Activated naive CD4-positive, alpha-beta T cell treated with anti-CD3 and anti-CD28 coated beads, Interleukin-2, amount 10 ng/mL, durations not matched to agents 7 days and 5 days (primary cell): ENCODE results near the gene ZNF487.
A peak's percentile ranks its signal among the peaks of the same experiment; 100 is the strongest.
"Not testable (repeated sequence)": the region's sequence is repeated elsewhere in the genome, so short reads cannot be mapped to it uniquely, and the experiment has no call there.

Source experiments
- CTCF ChIA-PET: fragments of 350-600 bp; sonication (Branson Sonifier 250); formaldehyde crosslinking; loops from one replicate; lab custom pipeline; 2021; ENCODE audit warnings: antibody characterized with exemption; lab: Charles Lee
- DNase-seq: peaks from one replicate; pipeline ENCODE4 v3.0.0-alpha.2; 2020
- H3K27ac Mint-ChIP-seq: one replicate; pipeline ENCODE4 v1.8.0; 2021; ENCODE audit warnings: mild to moderate bottlenecking, moderate library complexity, mixed read lengths
- H3K27me3 Mint-ChIP-seq: one replicate; pipeline ENCODE4 v1.8.0; 2021; ENCODE audit warnings: mild to moderate bottlenecking, mixed read lengths
- H3K36me3 Mint-ChIP-seq: one replicate; pipeline ENCODE4 v1.8.0; 2021; ENCODE audit warnings: mixed read lengths
- H3K4me1 Mint-ChIP-seq: one replicate; pipeline ENCODE4 v1.8.0; 2021; ENCODE audit warnings: mixed read lengths
- H3K4me3 Mint-ChIP-seq: one replicate; pipeline ENCODE4 v1.8.0; 2021; ENCODE audit warnings: mild to moderate bottlenecking, moderate library complexity, mixed read lengths
- H3K9me3 Mint-ChIP-seq: one replicate; pipeline ENCODE4 v1.8.0; 2021; ENCODE audit warnings: mixed read lengths

Gene ZNF487

DNA sequence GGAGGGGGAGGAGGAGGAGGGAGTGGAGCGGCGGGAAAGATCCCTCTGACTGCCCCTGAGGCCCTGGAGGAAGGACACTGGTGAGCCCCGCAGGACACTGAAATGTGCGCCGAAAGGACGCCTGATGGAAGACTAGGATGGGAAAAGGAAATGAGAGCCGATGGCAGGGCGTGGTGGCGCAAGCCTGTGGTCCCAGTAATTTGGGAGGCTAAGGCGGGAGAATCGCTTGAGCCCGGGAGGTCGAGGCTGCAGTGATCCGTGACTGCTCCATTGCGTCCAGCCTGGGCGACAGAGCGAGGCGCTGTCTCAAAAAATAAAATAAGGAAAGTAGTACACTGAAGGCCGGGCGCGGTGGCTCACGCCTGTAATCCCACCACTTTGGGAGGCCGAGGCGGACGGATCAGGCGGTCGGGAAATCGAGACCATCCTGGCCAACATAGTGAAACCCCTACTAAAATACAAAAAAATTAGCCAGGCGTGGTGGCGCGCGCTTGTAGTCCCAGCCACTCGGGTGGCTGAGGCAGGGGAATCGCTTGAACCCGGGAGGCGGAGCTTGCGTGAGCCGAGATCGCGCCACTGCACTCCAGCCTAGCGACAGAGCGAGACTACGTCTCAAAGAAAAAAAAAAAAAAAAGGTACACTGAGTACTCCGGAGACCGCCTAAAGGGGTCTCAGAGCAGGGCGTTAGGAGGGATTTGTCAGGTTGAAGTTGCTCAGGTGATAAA, 27.4 kb upstream of the ZNF487 start:
- H3K9me3 Mint-ChIP-seq = no peaks in the 10 kb centered on the region
- H3K27ac Mint-ChIP-seq = peak overlapping the region; percentile 98
- CTCF ChIA-PET = interaction anchor here (0.7 kb wide), 1 partner anchor 117 kb away, joined by 3 read pairs; no protein-coding TSS in a partner anchor
- H3K4me3 Mint-ChIP-seq = peak overlapping the region; percentile 99
- no peaks in the 10 kb centered on the region for H3K27me3 Mint-ChIP-seq
- peaks cover 34% of the 10 kb centered on the region for H3K36me3 Mint-ChIP-seq
- peak; percentile 86 for DNase-seq
- H3K4me1 Mint-ChIP-seq = peaks cover 27% of the 10 kb centered on the region

DNA sequence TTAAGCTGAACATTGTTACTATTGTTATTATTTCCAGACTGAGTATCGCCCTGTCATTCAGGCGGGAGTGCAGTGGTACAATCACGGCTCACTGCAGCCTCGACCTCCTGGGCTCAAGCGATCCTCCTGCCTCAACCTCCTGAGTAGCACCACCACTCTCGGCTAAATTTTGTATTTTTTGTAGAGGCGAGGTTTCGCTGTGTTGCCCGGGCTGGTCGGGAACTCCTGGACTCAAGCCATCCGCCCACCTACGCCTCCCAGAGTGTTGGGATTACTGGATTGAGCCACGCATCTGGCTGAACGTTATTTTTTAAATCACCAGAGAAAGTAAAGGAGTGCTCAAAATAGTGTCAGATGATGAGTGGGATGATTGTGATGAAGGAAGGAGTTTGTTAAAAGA, 26.6 kb upstream of the ZNF487 start:
- no peak for DNase-seq
- CTCF ChIA-PET = interaction anchor here (0.6 kb wide), 1 partner anchor 619 kb away, joined by 4 read pairs; no protein-coding TSS in a partner anchor
- Mint-ChIP-seq H3K36me3 (peaks cover 30% of the 10 kb centered on the region), H3K27me3 (no peaks in the 10 kb centered on the region), H3K27ac (peak overlapping the region; percentile 98), H3K4me1 (peaks cover 26% of the 10 kb centered on the region), H3K9me3 (no peaks in the 10 kb centered on the region), H3K4me3 (peak overlapping the region; percentile 99)

DNA sequence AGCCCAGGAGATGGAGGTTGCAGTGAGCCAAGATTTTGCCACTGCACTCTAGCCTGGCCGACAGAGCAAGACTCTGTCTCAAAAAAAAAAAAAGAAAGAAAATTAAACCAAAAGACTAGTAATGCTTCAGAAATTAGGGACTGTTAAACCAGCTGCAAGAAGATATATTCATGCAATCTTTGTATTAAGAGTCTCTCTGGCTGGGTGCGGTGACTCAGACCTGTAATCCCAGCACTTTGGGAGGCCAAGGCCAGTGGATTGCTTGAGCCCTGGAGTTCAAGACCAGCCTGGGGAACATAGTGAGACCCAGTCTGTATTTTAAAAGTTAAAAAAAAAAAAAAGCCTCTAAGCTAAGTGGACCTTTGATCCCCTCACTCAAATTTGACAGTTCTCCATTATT, 25.4 kb upstream of the ZNF487 start:
- H3K4me1 Mint-ChIP-seq = peaks cover 32% of the 10 kb centered on the region
- H3K27me3 Mint-ChIP-seq = no peaks in the 10 kb centered on the region
- no peak overlapping the region for H3K4me3 Mint-ChIP-seq
- no peaks in the 10 kb centered on the region for H3K9me3 Mint-ChIP-seq
- peaks cover 22% of the 10 kb centered on the region for H3K36me3 Mint-ChIP-seq
- DNase-seq = no peak
- no peak overlapping the region for H3K27ac Mint-ChIP-seq
- CTCF ChIA-PET = no interaction called here

- CTCF ChIA-PET = no interaction called here
- peaks cover 54% of the 10 kb centered on the region for H3K4me1 Mint-ChIP-seq
- peak; percentile 35 for DNase-seq
- H3K4me3 Mint-ChIP-seq = no peak overlapping the region
- H3K9me3 Mint-ChIP-seq = no peaks in the 10 kb centered on the region
- H3K36me3 Mint-ChIP-seq = peaks cover 6% of the 10 kb centered on the region
- peak overlapping the region; percentile 69 for H3K27ac Mint-ChIP-seq
- H3K27me3 Mint-ChIP-seq = peaks cover 4% of the 10 kb centered on the region
Observed at GRCh38 chr10:43415544-43415943, 21.4 kb upstream of the ZNF487 start.

GRCh38 chr10:43417950-43418768, 18.8 kb upstream of the ZNF487 start:
- H3K27me3 Mint-ChIP-seq = peaks cover 4% of the 10 kb centered on the region
- peaks cover 57% of the 10 kb centered on the region for H3K4me1 Mint-ChIP-seq
- CTCF ChIA-PET = interaction anchor here (1.1 kb wide), 1 partner anchor 10 kb away, joined by 3 read pairs; no protein-coding TSS in a partner anchor
- H3K36me3 Mint-ChIP-seq = no peaks in the 10 kb centered on the region
- H3K4me3 Mint-ChIP-seq = peak overlapping the region; percentile 50
- DNase-seq = peak; percentile 68
- peak overlapping the region; percentile 99 for H3K27ac Mint-ChIP-seq
- H3K9me3 Mint-ChIP-seq = no peaks in the 10 kb centered on the region

GRCh38 chr10:43419997-43420368, 16.9 kb upstream of the ZNF487 start:
- H3K4me3 Mint-ChIP-seq = peak overlapping the region; percentile 87
- no peaks in the 10 kb centered on the region for H3K36me3 Mint-ChIP-seq
- CTCF ChIA-PET = interaction anchor here (0.9 kb wide), 1 partner anchor 13 kb away, joined by 3 read pairs; no protein-coding TSS in a partner anchor
- DNase-seq = no peak
- no peaks in the 10 kb centered on the region for H3K9me3 Mint-ChIP-seq
- peaks cover 4% of the 10 kb centered on the region for H3K27me3 Mint-ChIP-seq
- peaks cover 60% of the 10 kb centered on the region for H3K4me1 Mint-ChIP-seq
- H3K27ac Mint-ChIP-seq = peak overlapping the region; percentile 99

DNA sequence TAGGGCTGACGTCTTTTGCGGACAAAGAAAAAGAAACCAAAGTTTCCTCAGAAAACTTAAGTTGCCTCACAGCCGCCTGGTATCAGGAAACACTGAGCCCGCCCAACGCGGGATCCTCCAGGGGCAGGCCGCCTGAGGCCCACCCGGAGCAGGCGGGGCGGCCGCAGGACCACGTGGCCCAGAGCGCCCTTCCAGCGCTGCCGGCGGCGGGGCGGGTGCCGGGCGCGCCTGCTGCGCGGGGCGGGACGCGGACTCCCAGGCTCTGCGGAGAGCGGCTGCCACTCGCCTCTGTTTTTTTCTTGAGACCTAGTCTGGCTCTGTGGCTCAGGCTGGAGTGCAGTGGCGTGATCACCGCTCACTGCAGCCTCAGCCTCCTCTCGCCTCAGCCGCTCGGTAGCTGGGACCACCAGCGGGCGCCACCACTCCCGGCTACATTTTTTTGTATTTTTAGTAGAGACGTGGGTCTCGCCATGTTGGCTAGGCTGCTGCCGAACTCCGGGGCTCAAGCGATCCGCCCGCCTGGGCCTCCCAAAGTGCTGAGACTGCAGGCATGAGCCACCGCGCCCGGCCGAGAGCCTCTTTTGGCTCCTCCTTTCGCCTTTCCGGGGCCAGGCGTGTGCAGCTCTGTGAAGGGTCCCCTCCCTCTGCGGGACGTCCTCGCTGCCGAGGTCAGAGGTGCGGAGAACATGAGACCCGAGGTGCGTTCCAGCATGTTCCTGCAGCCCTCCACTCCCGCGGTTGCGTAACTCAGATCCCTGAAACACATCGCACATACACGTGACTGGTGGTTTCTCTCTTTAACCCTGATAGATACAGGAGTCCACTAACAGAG, 16.3 kb upstream of the ZNF487 start:
- peak overlapping the region; percentile 99 for H3K27ac Mint-ChIP-seq
- DNase-seq = peak; percentile 92
- no peaks in the 10 kb centered on the region for H3K9me3 Mint-ChIP-seq
- peaks cover 61% of the 10 kb centered on the region for H3K4me1 Mint-ChIP-seq
- CTCF ChIA-PET = interaction anchor here (0.9 kb wide), 1 partner anchor 13 kb away, joined by 3 read pairs; no protein-coding TSS in a partner anchor
- peak overlapping the region; percentile 87 for H3K4me3 Mint-ChIP-seq
- H3K27me3 Mint-ChIP-seq = peaks cover 4% of the 10 kb centered on the region
- no peaks in the 10 kb centered on the region for H3K36me3 Mint-ChIP-seq

DNA sequence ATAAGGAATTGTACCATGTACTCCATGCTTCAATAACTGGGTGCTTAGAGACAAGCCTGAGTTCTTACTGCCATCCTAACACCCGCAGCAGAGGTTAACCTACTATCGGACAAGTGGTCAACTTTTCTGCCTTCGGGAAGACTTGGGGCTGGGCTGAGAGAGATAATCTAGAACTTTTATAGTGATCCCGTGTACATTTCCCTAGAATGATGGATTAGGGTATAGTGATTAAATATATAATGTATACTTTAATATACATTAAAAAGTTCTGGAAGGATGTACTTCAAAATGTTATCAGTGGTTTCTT, 15.8 kb upstream of the ZNF487 start:
- no peak for DNase-seq
- Mint-ChIP-seq H3K9me3 (no peaks in the 10 kb centered on the region), H3K27ac (peak overlapping the region; percentile 99), H3K4me3 (peak overlapping the region; percentile 87), H3K4me1 (peaks cover 63% of the 10 kb centered on the region), H3K27me3 (peaks cover 4% of the 10 kb centered on the region), H3K36me3 (no peaks in the 10 kb centered on the region)
- CTCF ChIA-PET = interaction anchor here (0.9 kb wide), 1 partner anchor 12 kb away, joined by 3 read pairs; no protein-coding TSS in a partner anchor

DNA sequence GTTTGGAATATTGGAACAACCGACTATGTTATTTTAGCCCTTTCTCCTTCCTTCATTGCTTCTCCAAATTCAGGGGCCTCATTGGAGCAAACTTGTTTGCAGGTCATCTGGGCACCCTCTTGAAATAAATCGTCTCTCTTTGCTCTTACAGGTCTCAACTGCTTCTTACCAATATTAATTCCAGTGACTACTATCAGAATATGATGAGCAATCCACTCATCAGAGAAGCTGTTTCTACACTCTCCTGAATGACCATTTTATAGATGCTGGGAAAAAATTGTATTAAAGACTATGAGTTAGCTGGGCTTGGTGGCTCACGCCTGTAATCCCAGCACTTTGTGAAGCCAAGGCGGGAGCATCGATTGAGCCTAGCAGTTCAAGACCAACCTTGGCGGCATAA, 15.4 kb upstream of the ZNF487 start:
- Mint-ChIP-seq H3K9me3 (no peaks in the 10 kb centered on the region), H3K27me3 (peaks cover 4% of the 10 kb centered on the region), H3K27ac (peak overlapping the region; percentile 99), H3K36me3 (no peaks in the 10 kb centered on the region), H3K4me3 (peak overlapping the region; percentile 68), H3K4me1 (peaks cover 65% of the 10 kb centered on the region)
- CTCF ChIA-PET = interaction anchor here (0.7 kb wide), 1 partner anchor 11 kb away, joined by 6 read pairs; no protein-coding TSS in a partner anchor
- DNase-seq = no peak

DNA sequence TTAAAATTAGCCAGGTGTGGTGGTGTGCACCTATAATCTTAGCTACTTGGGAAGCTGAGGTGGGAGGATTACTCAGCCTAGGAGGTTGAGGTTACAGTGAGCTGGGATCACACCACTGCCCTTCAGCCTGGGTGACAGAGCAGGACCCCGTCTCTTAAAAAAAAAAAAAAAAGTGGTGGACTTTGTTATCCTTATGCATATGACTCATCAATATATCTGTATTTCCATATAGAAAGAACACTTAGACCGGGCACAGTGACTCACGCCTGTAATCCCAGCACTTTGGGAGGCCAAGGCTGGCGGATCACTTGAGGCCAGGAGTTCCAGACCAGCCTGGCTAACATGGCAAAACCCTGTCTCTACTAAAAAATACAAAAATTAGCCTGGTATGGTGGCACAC, 15.0 kb upstream of the ZNF487 start:
- not testable (repeated sequence) for H3K36me3 Mint-ChIP-seq, DNase-seq, H3K9me3 Mint-ChIP-seq, H3K27me3 Mint-ChIP-seq
- CTCF ChIA-PET = interaction anchor here (0.7 kb wide), 1 partner anchor 10 kb away, joined by 6 read pairs; no protein-coding TSS in a partner anchor
- peaks cover 66% of the 10 kb centered on the region for H3K4me1 Mint-ChIP-seq
- H3K27ac Mint-ChIP-seq = peak overlapping the region; percentile 99
- peak overlapping the region; percentile 68 for H3K4me3 Mint-ChIP-seq

- Mint-ChIP-seq H3K36me3 (no peaks in the 10 kb centered on the region), H3K4me3 (no peak overlapping the region), H3K9me3 (no peaks in the 10 kb centered on the region), H3K4me1 (peaks cover 58% of the 10 kb centered on the region), H3K27me3 (no peaks in the 10 kb centered on the region), H3K27ac (no peak overlapping the region)
- CTCF ChIA-PET = no interaction called here
- no peak for DNase-seq
Observed at GRCh38 chr10:43424416-43424815, 12.5 kb upstream of the ZNF487 start.

DNA sequence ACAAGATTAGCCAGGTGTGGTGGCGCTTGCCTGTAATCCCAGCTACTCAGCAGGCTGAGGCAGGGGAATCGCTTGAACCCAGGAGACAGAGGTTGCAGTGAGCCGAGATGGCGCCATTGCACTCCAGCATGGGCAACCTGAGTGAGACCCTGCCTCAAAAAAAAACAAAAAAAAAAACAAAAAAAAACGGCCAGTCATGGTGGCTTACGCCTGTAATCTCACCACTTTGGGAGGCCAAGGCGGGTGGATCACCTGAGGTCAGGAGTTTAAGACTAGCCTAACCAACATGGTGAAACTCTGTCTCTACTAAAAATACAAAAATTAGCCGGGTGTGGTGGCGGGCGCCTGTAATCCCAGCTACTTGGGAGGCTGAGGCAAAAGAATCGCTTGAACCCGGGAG, 10.4 kb upstream of the ZNF487 start:
- H3K27ac Mint-ChIP-seq, H3K9me3 Mint-ChIP-seq, H3K4me3 Mint-ChIP-seq, DNase-seq, H3K36me3 Mint-ChIP-seq, H3K27me3 Mint-ChIP-seq, CTCF ChIA-PET: not testable (repeated sequence)
- H3K4me1 Mint-ChIP-seq = peaks cover 47% of the 10 kb centered on the region

DNA sequence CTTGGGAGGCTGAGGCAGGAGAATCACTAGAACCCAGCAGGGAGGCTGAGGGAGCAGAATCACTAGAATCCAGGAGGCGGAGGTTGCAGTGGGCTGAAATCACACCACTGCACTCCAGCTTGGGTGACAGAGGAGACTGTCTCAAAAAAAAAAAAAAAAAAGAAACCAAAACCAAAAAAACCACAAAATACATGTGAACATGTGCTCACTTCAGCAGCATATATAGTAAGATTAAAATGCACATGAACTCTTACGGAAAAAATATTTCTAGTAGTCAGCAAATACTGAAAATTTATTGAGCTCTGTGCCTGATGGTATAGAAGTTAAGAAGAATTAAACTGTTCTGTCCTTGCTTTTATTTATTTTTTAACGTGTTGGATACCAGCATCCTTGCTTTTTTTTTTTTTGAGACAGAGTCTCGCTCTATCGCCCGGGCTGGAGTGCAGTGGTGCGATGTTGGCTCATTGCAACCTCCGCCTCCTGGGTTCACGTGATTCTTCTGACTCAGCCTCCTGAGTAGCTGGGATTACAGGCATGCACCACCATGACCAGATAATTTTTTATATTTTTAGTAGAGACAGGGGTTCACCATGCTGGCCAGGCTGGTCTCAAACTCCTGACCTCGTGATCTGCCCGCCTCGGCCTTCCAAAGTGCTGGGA, 9.6 kb upstream of the ZNF487 start:
- Mint-ChIP-seq H3K36me3 (no peaks in the 10 kb centered on the region), H3K4me3 (peak overlapping the region; percentile 63), H3K9me3 (no peaks in the 10 kb centered on the region), H3K27ac (peak overlapping the region; percentile 95), H3K4me1 (peaks cover 40% of the 10 kb centered on the region), H3K27me3 (no peaks in the 10 kb centered on the region)
- CTCF ChIA-PET = interaction anchor here (0.7 kb wide), 1 partner anchor 78 kb away, joined by 3 read pairs; no protein-coding TSS in a partner anchor
- peak; percentile 70 for DNase-seq
